ENCODE results near the gene ZSWIM7. TPM values are rescaled to one million over a fixed set of nuclear protein-coding genes. Genes with fewer than 3 reads are reported as not detected.
A peak's percentile ranks its signal among the peaks of the same experiment; 100 is the strongest.

The ZSWIM7 gene
- total and polyA plus RNA-seq, 2 of the 4 experiments (the other 2 are of a cell fraction) = 6.8 to 12.1 TPM

DNA sequence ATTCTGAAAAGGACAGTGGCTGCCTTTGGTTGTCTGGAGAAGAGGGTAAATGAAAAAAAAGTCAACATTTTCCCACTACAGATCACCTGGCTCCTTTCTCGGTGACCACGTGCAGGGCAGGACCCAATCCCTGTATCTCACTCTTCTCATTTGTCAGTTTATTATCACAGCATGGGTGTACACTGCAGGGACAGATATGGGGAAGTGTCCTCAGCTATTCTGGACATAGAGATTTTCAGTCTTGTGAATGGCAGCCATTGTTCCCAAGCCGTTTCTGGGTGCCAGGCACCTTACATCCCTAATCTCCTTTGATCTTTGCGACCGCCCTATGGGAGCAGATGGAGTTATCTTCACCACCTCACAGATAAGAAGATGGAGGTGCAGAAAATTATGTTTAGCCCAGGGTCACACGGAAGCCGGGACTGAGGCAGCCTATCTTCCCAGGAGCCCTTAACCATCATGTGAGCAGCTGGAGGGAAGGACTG lies 47.4 kb downstream of the ZSWIM7 start:
- no peak overlapping the region for H4K8ac ChIP-seq (ENCODE audit: low read depth in 2 of 2, low read length in 2 of 2)
- H3K4me3 ChIP-seq (ENCODE audit: insufficient read depth, low read depth, low read length) = no peak overlapping the region
- 0 out of 2 replicates have a peak, but pooled peaks cover 2% of the 10 kb centered on the region for H3K36me3 ChIP-seq (ENCODE audit: control insufficient read depth, insufficient read depth, low read length)
- no peak overlapping the region for H3K23ac ChIP-seq (ENCODE audit: low read depth, low read length)
- no peak overlapping the region for H2BK120ac ChIP-seq (ENCODE audit: low read depth, low read length)
- H3K4me2 ChIP-seq (ENCODE audit: low read depth, low read length) = no peak overlapping the region
- no peak overlapping the region for H4K91ac ChIP-seq (ENCODE audit: insufficient read depth, low read depth, low read length)
- no peak overlapping the region for H3K14ac ChIP-seq (replicated peaks; ENCODE audit: low read depth, low read length)
- H3K27me3 ChIP-seq (ENCODE audit: control insufficient read depth, insufficient read depth, low read length) = no peaks in the 10 kb centered on the region
- no CpG with 5 or more reads among the region's 7 CpGs for WGBS, 2 experiments (ENCODE audit: extremely low coverage in 2 of 2, insufficient read length in 1 of 2)
- no peak for ATAC-seq (ENCODE audit: low read depth)
- ChIA-PET CTCF (interaction anchor here (0.6 kb wide), 1 partner anchor 76 kb away, joined by 3 read pairs; no protein-coding TSS in a partner anchor), POLR2A (ENCODE audit: unreplicated experiment) (no interaction called here)
- no peak overlapping the region for H2AK9ac ChIP-seq (replicated peaks; ENCODE audit: low read depth, low read length, poor library complexity)
- peak overlapping the region; percentile 34; the same call in 1 of the 3 replicates for H2BK15ac ChIP-seq (ENCODE audit: low read depth, low read length)
- H2BK20ac ChIP-seq (ENCODE audit: low read depth, low read length) = no peak overlapping the region
- intact Hi-C loops (cut with micrococcal nuclease) (no loop called here), dilution Hi-C loops (cut with HindIII; ENCODE audit: low sequenced_read_pairs, unreplicated experiment) (no loop called here), in situ Hi-C loops (cut with MboI; ENCODE audit: low sequenced_read_pairs) (loop anchor here (25.0 kb wide), 1 partner anchor 690 kb away; the partner anchor contains the start of gene PMP22)
- H3K27ac ChIP-seq (ENCODE audit: insufficient read depth, low read length) = no peak overlapping the region
- no peak for TF ChIP-seq CEBPB (IDR thresholded peaks at IDR 0.05; ENCODE audit: low read depth, low read length)
- no peak for TF ChIP-seq BHLHE40 (IDR thresholded peaks at IDR 0.05; ENCODE audit: low read depth, low read length)
- DNase-seq = no peak
- H3K79me1 ChIP-seq (ENCODE audit: low read depth in 1 of 2, low read length in 2 of 2) = peaks cover 18 to 37% of the 10 kb centered on the region in 2 experiments; a peak in 3 of 4 replicates
- no peaks in the 10 kb centered on the region for H3K9me3 ChIP-seq (ENCODE audit: control insufficient read depth, insufficient read depth, low read length)
- no peak overlapping the region for H4K5ac ChIP-seq (ENCODE audit: low read depth, low read length)
- H2BK5ac ChIP-seq (ENCODE audit: low read depth, low read length, poor library complexity, severe bottlenecking) = no peak overlapping the region
- H2AFZ ChIP-seq (replicated peaks; ENCODE audit: low read length, poor library complexity) = no peak overlapping the region
- peaks cover 12% of the 10 kb centered on the region for H3K4me1 ChIP-seq (ENCODE audit: control insufficient read depth, insufficient read depth, low read length)
- peak overlapping the region; percentile 17 for H3K4ac ChIP-seq (ENCODE audit: low read depth, low read length)
- H3K18ac ChIP-seq (ENCODE audit: low read depth, low read length) = no peak overlapping the region
- no peak overlapping the region for H3K9ac ChIP-seq (ENCODE audit: low read depth, low read length)
- BruUV-seq (replicated peaks) = no TSS peak
- peaks cover 10% of the 10 kb centered on the region; the same call in 1 of the 2 replicates for H3K9me1 ChIP-seq (ENCODE audit: insufficient read depth, low read length)
- no peak overlapping the region for H3K56ac ChIP-seq (ENCODE audit: extremely low read depth, insufficient read depth, low read length)
- H4K20me1 ChIP-seq (ENCODE audit: insufficient read depth, low read length) = no peaks in the 10 kb centered on the region
- H2AK5ac ChIP-seq (ENCODE audit: low read depth, low read length) = no peak overlapping the region; the same call in 1 of the 2 replicates

Data from IMR-90 (cell line).